SH-SY5Y (cell line): ENCODE data around the gene ATP1A4.

Experiments used
- GATA2 ChIP-seq: IDR thresholded peaks from 2 replicates; pipeline ENCODE4 v1.6.1; 2011; ENCODE audit warnings: mild to moderate bottlenecking, low read depth, low read length
- GATA3 ChIP-seq: IDR thresholded peaks from 2 replicates; pipeline ENCODE4 v1.6.1; 2011; ENCODE audit warnings: low read depth, mild to moderate bottlenecking, low read length, moderate library complexity

DNA sequence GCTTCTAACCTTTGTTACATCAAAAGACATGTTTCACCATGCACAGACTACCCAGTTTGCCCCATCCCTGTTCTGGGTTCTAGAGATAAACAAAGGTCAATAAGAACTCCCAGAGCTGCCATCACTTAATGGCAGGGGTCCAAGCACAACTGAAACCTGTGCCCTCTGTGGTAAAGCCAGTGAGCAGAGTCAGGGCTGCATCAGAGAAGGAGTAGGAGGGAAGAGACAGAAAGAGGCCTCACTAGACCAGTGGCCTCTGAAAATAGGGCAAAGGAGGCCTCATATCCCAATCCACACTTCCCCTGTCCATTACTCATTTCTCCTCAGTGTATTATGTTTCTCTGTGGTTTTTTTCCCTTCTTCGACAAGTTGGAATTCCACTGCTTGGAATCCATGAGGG is 25.7 kb upstream of the ATP1A4 start:
- TF ChIP-seq GATA2 = no peak
- no peak for TF ChIP-seq GATA3
